OCI-LY1 (cell line): ENCODE results near the gene PWP2.
"Not testable (repeated sequence)": the region's sequence is repeated elsewhere in the genome, so short reads cannot be mapped to it uniquely, and the experiment has no call there.

Experiments
- H2AFZ ChIP-seq: fragments of 200-600 bp; sonication (generic), shearing (Covaris generic); 2 replicates; pipeline ENCODE4 v1.6.0; 2014; ENCODE audit warnings: antibody characterized with exemption, mild to moderate bottlenecking, low read length
- H3F3A ChIP-seq: fragments of 200-600 bp; sonication (generic), shearing (Covaris generic); 2 replicates; pipeline ENCODE4 v1.6.0; 2014; ENCODE audit warnings: mild to moderate bottlenecking, antibody characterized with exemption, low read length, moderate library complexity; ENCODE audit not compliant: insufficient read depth
- H3K27ac ChIP-seq: fragments of 200-600 bp; sonication (generic); 2 replicates; pipeline ENCODE4 v1.5.1; 2014; ENCODE audit warnings: low read length, mixed run types, mild to moderate bottlenecking, low read depth; ENCODE audit not compliant: poor library complexity, severe bottlenecking
- H3K27me3 ChIP-seq: fragments of 200-600 bp; sonication (generic); 2 replicates; pipeline ENCODE4 v1.6.0; 2014; ENCODE audit warnings: antibody characterized with exemption, mild to moderate bottlenecking, low read length, moderate library complexity; ENCODE audit not compliant: insufficient read depth
- H3K36me3 ChIP-seq: fragments of 200-600 bp; sonication (generic); 2 replicates; pipeline ENCODE4 v1.6.1; 2014; ENCODE audit warnings: mild to moderate bottlenecking, antibody characterized with exemption, low read length, moderate library complexity, mixed read lengths; ENCODE audit not compliant: insufficient read depth
- H3K4me1 ChIP-seq: fragments of 200-600 bp; sonication (generic); 2 replicates; pipeline ENCODE4 v1.5.1; 2014; ENCODE audit warnings: mild to moderate bottlenecking, low read length, moderate library complexity; ENCODE audit not compliant: insufficient read depth, severe bottlenecking
- H3K4me2 ChIP-seq: fragments of 200-600 bp; sonication (generic), shearing (Covaris generic); 2 replicates; pipeline ENCODE4 v1.6.1; 2014; ENCODE audit warnings: low read length
- H3K4me3 ChIP-seq: fragments of 200-600 bp; sonication (generic); 2 replicates; pipeline ENCODE4 v1.5.1; 2014; ENCODE audit warnings: low read length, low read depth, mild to moderate bottlenecking, mixed read lengths; ENCODE audit not compliant: poor library complexity, severe bottlenecking
- H3K79me2 ChIP-seq: fragments of 200-600 bp; shearing (Covaris generic); 2 replicates; pipeline ENCODE4 v1.6.1; 2016; ENCODE audit warnings: mixed run types, low read length, mixed read lengths; ENCODE audit not compliant: insufficient read depth
- H3K9ac ChIP-seq: fragments of 200-600 bp; sonication (generic), shearing (Covaris generic); 2 replicates; pipeline ENCODE4 v1.6.1; 2014; ENCODE audit warnings: mild to moderate bottlenecking, low read length, mixed read lengths
- H3K9me2 ChIP-seq: fragments of 200-600 bp; sonication (generic), shearing (Covaris generic); 2 replicates; pipeline ENCODE4 v1.6.1; 2014; ENCODE audit warnings: low read depth, mild to moderate bottlenecking, low read length, mixed read lengths
- H3K9me3 ChIP-seq: fragments of 200-600 bp; shearing (Covaris generic); 2 replicates; pipeline ENCODE4 v1.6.1; 2014; ENCODE audit warnings: low read length, mixed read lengths
- H4K20me1 ChIP-seq: fragments of 200-600 bp; sonication (generic), shearing (Covaris generic); 2 replicates; pipeline ENCODE4 v1.6.0; 2016; ENCODE audit warnings: mild to moderate bottlenecking, low read length; ENCODE audit not compliant: insufficient read depth

PWP2 gene

GRCh38 chr21:44144784-44145602 lies 37.8 kb downstream of the PWP2 start:
- not testable (repeated sequence) for H2AFZ ChIP-seq, H3K4me3 ChIP-seq, H3K4me1 ChIP-seq, H3K27me3 ChIP-seq, H3K9me2 ChIP-seq, H3K27ac ChIP-seq, H3F3A ChIP-seq, H3K9me3 ChIP-seq, H3K4me2 ChIP-seq, H3K79me2 ChIP-seq, H3K36me3 ChIP-seq, H3K9ac ChIP-seq, H4K20me1 ChIP-seq

- not testable (repeated sequence) for H3K9me2 ChIP-seq, H3F3A ChIP-seq, H3K79me2 ChIP-seq, H3K27ac ChIP-seq, H3K9me3 ChIP-seq, H3K4me2 ChIP-seq, H3K36me3 ChIP-seq, H3K4me3 ChIP-seq, H4K20me1 ChIP-seq, H3K4me1 ChIP-seq, H2AFZ ChIP-seq, H3K9ac ChIP-seq, H3K27me3 ChIP-seq
Observed at GRCh38 chr21:44145616-44146015, 38.4 kb downstream of the PWP2 start.

GRCh38 chr21:44147108-44147507 lies 39.9 kb downstream of the PWP2 start:
- not testable (repeated sequence) for H3K79me2 ChIP-seq, H3K9me2 ChIP-seq, H3K36me3 ChIP-seq, H2AFZ ChIP-seq, H4K20me1 ChIP-seq, H3K9ac ChIP-seq, H3K9me3 ChIP-seq, H3K4me1 ChIP-seq, H3K27ac ChIP-seq, H3K4me3 ChIP-seq, H3K27me3 ChIP-seq, H3K4me2 ChIP-seq, H3F3A ChIP-seq

GRCh38 chr21:44150255-44150654 lies 43.1 kb downstream of the PWP2 start:
- H3K9me3 ChIP-seq, H3K36me3 ChIP-seq, H3K4me2 ChIP-seq, H4K20me1 ChIP-seq, H3K9me2 ChIP-seq, H3K4me1 ChIP-seq, H3K79me2 ChIP-seq, H3K4me3 ChIP-seq, H2AFZ ChIP-seq, H3K27ac ChIP-seq, H3F3A ChIP-seq, H3K9ac ChIP-seq, H3K27me3 ChIP-seq: not testable (repeated sequence)

DNA sequence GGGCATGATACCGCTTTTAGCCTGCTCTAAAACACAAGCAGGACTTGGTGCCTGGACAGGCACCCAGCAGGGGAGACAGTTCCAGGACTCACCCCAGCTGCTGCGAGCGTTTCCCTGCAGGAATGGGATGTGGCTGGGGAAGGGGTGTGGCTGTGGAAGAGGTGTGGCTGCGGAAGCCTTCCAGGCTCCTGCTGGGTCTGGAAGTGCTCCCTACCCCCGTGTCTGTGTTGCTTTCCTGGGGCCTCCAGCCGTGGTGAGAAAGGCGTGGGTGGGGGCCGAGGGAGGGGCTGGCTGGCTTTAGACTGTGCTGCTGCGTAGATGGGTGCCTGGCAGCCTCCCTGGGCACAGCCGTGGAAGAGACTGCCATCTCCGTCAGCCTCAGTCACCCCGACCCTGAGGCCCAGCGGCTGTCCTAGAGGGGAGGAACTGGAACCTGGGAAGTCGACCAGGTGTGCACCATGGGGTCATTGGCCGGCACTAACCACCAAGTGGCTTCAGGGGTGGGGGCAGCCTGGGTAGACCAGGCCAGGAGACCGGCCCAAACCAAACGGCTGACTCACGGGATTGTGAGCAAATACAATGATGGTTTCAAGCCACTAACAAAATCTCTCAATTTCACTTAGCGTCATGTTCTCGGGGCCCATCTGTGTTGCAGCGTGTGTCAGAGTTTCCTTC lies 46.2 kb downstream of the PWP2 start:
- H3K4me1 ChIP-seq, H2AFZ ChIP-seq, H4K20me1 ChIP-seq, H3K9ac ChIP-seq, H3K27me3 ChIP-seq, H3K4me2 ChIP-seq, H3K4me3 ChIP-seq, H3K79me2 ChIP-seq, H3F3A ChIP-seq, H3K9me3 ChIP-seq, H3K9me2 ChIP-seq, H3K36me3 ChIP-seq: not testable (repeated sequence)
- peak overlapping the region; percentile 62 for H3K27ac ChIP-seq

DNA sequence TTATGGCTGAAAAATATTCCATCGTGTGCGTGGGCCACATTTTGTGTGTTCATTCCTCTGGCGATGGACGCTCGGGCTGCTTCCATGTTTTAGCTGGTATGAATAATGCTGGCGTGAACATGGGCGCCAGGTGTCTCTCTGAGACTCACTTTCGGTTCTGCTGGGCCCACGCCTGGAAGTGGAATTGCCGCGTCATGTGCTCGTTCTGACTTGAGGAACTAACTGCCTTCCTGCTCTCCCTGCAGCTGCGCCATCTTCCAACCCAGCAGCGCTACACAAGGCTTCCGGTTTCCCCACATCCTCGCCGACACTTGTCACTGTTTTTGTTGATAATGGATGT lies 46.7 kb downstream of the PWP2 start:
- H3K9me2 ChIP-seq, H3K27me3 ChIP-seq, H2AFZ ChIP-seq, H3K9me3 ChIP-seq, H3K9ac ChIP-seq, H3K4me1 ChIP-seq, H3K79me2 ChIP-seq, H4K20me1 ChIP-seq, H3F3A ChIP-seq, H3K4me2 ChIP-seq, H3K4me3 ChIP-seq, H3K36me3 ChIP-seq: not testable (repeated sequence)
- H3K27ac ChIP-seq, result peak overlapping the region; percentile 62

DNA sequence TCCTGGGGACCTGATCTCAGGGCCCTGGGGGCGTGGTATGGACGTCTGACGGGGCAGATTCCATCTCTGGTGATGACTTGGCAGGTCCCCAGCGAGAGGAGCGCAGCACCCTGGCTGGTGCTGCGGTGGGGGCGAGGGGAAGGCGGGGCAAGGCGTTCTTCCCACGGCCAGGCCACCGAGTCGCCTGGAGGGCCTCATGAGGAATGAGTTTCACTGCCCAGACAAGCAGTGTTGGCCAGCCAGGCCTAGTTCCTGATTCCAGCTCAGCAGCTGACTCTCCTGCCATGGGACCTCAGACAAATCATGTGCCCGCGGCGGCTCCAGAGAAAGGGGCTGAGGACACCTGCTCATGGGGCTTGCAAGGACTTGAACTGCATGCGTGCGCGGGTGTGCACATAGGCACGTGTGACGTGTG lies 47.6 kb downstream of the PWP2 start:
- H4K20me1 ChIP-seq, H3K27me3 ChIP-seq, H3K9ac ChIP-seq, H3K4me1 ChIP-seq, H3F3A ChIP-seq, H3K9me2 ChIP-seq, H3K9me3 ChIP-seq, H3K79me2 ChIP-seq, H2AFZ ChIP-seq, H3K4me3 ChIP-seq, H3K27ac ChIP-seq, H3K36me3 ChIP-seq, H3K4me2 ChIP-seq: not testable (repeated sequence)
